ENCODE data around the gene RPL7A. TPM values are rescaled to one million over a fixed set of nuclear protein-coding genes. Genes with fewer than 3 reads are reported as not detected.
"Not testable (repeated sequence)": the region's sequence is repeated elsewhere in the genome, so short reads cannot be mapped to it uniquely, and the experiment has no call there.

Gene RPL7A
- total RNA-seq: 2,685 and 3,393 TPM in 2 replicates

DNA sequence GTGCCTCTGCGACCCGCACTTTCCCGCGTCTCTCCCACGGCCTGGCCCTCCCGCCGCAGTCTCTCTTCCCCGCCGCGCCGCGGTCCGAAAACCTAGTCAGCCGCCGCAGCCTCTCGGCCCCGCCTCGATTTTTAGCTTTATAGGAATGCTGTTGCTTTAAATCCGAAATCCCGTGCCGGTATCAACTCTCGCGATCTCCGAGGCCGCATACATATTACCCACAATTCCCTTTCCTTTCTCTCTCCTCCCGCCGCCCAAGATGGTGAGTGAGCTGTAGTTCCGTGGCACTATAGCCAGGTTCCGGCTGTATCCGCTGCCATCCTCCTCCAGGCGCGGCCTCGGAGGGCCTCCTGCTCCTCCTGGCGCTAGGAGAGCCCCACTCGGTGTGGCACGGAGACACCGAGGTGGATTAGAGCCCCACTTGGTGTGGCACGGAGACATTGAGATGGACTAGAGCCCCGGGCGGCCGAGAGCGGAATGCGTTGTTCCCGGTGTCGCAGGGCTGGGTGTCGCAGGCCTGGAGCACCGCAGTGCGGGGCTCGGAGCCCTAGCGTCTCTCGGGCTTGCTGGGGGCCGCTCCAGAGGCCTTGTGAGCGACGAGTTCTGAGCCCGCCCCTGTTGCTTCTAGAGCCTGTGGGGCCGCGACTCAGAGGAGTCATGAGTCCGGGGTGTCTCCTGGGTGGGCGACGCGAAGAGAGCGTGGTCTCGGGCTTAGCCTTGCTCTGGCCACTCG is at the start of gene RPL7A, which contains the start of gene MED22:
RPL7A (plus strand) TSS at position 234 of the 733 bp plus-strand sequence; CDS start at position 260, 26 bp downstream.
MED22 (minus strand) TSS at position 147 of the 733 bp plus-strand sequence. CDS start 1,469 bp downstream, outside the sequence.
- peak; percentile 73 for DNase-seq (ENCODE audit: low read depth)
- TF ChIP-seq, protein P1, sequence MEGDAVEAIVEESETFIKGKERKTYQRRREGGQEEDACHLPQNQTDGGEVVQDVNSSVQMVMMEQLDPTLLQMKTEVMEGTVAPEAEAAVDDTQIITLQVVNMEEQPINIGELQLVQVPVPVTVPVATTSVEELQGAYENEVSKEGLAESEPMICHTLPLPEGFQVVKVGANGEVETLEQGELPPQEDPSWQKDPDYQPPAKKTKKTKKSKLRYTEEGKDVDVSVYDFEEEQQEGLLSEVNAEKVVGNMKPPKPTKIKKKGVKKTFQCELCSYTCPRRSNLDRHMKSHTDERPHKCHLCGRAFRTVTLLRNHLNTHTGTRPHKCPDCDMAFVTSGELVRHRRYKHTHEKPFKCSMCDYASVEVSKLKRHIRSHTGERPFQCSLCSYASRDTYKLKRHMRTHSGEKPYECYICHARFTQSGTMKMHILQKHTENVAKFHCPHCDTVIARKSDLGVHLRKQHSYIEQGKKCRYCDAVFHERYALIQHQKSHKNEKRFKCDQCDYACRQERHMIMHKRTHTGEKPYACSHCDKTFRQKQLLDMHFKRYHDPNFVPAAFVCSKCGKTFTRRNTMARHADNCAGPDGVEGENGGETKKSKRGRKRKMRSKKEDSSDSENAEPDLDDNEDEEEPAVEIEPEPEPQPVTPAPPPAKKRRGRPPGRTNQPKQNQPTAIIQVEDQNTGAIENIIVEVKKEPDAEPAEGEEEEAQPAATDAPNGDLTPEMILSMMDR (conservative IDR thresholded peaks at IDR 0.05; ENCODE audit: low read depth, low read length): no peak
- H3K4me3 ChIP-seq (ENCODE audit: low read depth, low read length): peak within 1 kb of the TSS; percentile 90

DNA sequence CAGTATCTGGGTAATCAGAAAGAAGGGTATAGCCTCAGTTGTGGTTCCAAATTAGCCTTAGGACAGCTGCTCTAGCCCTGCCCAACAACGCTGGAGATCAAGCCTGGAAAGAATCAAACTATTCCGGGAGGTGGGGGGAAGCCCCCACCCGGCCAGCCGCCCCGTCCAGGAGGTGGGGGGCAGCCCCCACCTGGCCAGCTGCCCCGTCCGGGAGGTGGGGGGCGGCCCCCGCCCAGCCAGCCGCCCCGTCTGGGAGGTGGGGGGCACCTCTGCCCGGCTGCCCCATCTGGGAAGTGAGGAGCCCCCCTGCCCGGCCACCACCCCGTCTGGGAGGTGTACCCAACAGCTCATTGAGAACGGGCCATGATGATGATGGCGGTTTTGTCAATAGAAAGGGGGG is 48.0 kb upstream of the RPL7A start:
- not testable (repeated sequence) for H3K4me3 ChIP-seq (ENCODE audit: low read depth, low read length); DNase-seq (ENCODE audit: low read depth)

DNA sequence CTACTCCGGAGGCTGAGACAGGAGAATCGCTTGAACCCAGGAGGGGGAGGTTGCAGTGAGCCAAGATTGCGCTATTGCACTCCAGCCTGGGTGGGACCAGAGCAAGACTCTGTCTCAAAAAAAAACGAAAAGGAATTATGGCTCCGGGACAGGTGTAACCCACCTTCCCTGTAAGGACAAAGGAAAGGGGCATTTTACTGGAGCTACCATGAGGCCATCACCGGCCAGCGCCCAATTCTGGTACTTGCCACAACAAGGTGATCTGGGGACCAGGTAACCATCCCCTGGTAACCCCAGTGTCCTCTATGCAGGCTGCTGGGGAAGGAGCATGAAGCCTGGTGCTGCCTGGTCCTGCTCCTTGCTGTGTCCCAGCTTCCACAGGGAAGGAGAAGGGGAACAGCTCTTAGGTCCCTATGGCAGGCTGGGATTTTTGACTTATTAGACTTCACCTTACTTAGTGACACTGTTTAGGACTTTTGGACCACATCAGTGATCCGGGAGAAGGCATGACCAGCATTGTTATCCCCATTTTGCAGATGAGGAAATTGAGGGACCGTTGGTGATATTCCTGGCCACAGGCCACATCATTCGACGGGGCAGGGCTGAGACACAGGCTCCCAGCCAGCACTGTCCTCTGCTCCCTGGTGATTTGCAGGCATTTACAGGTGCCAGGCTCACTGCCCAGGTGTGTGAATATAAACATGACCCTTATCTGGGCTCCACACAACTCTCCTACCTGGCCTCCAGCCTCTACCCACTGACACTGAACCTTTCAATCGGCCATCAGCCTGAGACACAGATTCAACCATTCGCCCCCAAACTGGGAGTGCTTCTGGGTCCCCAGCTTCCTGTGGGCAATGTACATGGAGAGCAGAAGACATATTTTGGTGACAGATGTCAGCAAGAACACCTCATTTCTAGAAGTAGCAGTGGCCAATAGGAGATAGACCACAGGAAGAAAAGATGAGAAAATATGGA is 46.5 kb upstream of the RPL7A start:
- TF ChIP-seq, protein P1 (conservative IDR thresholded peaks at IDR 0.05; ENCODE audit: low read depth, low read length): no peak
- DNase-seq (ENCODE audit: low read depth): no peak
- H3K4me3 ChIP-seq (ENCODE audit: low read depth, low read length): no peak overlapping the region

DNA sequence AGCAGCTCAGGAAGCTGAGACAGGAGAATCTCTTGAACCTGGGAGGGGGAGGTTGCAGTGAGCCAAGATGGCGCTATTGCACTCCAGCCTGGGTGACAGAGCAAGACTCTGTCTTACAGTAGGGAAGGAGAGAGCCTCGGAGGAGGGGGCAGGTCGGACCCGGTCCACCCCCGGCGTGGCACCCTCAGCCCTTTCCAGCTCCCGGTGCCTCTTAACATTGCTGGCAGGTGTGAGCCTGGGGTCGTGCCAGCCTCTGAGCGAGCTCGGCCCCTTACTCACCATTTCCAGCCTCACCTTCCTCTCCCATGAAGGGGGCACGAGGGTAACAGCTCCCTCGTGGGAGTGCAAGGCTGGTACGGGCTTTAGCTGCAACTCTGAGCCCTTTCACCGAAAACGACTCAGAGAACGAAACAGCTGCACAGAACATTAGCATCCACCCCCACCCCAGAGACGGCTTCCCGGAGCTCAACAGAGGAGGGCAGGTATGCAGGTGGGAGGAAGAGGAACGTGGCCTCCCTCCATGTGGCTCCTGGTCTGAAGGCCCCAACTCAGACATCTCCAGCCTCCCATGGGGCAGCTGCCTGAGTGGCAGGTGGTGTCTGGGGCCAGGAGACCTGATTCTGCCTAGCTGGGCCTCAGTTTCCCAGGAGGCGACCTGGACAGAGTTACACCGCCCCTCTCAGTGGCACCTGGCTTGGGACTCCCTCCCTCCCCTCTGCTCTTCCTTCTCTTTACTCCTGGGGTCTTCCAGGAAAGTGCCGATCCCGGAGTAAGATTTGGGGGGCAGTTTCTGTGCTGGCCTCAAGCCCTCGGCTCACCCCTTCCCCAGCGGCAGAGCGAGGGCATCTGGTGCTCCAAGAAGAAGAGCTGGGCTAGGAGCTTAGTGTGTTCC is 44.5 kb upstream of the RPL7A start:
- TF ChIP-seq, protein P1 (conservative IDR thresholded peaks at IDR 0.05; ENCODE audit: low read depth, low read length): no peak
- DNase-seq (ENCODE audit: low read depth): no peak
- no peak overlapping the region for H3K4me3 ChIP-seq (ENCODE audit: low read depth, low read length)

DNA sequence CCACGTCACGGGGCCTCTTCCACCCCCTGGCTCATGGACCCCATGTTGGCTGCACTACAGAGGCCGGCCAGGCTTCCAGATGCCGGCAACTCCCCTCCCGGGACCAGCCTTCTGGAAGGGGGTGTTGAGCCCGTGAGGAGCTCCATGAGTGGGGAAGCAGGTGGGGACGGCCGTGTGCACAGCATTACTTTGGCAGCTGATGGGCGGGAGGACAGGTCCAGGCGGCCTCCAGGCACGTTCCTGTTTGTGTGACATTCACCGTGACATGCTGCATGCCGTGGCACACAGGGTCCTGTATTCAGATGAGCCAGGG is 43.9 kb upstream of the RPL7A start:
- DNase-seq (ENCODE audit: low read depth): no peak
- no peak overlapping the region for H3K4me3 ChIP-seq (ENCODE audit: low read depth, low read length)
- TF ChIP-seq, protein P1 (conservative IDR thresholded peaks at IDR 0.05; ENCODE audit: low read depth, low read length): no peak

DNA sequence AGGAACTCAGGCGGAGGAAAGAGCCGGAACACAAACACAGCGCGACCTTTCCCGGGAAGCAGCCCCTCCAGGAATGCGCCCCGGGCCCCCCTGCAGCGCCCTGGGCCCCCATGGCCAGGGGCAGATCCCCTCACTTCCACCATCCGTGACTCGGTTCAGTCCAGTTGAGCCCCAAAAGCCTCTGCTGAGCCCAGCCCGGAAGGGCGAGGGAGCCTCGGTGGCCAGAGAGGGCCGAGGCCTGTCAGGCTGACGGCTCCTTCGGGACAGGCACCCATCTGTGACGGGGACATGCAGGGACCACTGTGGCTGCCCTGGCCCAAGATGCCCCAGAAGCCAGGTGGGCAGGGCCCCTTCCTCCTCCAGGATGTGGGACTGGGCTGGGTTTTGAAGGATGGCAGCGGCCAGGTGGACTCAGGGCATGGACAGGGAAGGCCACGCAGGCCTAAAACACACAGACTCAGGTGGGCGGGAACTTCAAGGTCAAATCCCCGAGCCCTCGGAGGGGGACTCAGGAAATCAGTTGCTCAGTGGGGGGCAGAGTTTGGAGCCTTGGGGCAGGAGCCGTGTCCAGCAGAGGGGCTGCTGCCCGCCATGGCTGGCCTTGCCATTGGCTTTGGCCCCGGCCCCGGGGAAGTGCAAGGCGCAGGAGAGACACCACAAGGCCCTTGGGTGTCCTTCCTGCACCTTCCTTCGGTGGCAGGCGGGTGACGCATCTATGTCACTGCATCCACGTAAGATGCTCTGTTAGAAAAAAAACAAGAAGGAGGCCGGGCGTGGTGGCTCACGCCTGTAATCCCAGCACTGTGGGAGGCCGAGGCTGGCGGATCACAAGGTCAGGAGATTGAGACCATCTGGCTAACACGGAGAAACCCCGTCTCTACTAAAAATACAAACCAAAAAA is 43.3 kb upstream of the RPL7A start:
- TF ChIP-seq, protein P1 (conservative IDR thresholded peaks at IDR 0.05; ENCODE audit: low read depth, low read length): no peak
- H3K4me3 ChIP-seq (ENCODE audit: low read depth, low read length): no peak overlapping the region
- no peak for DNase-seq (ENCODE audit: low read depth)
